HCT116 (cell line): Measurements from ENCODE around the gene TTC33.

ENCODE experiments used
- CBX3 ChIP-seq: IDR thresholded peaks from 2 replicates; pipeline ENCODE4 v1.6.1; 2012; ENCODE audit warnings: low read depth
- CEBPB ChIP-seq: IDR thresholded peaks from 2 replicates; pipeline ENCODE4 v1.6.1; 2012; ENCODE audit warnings: low read depth
- EZH2 ChIP-seq: fragments of 200-600 bp; sonication (generic); IDR thresholded peaks from 2 replicates; pipeline ENCODE4 v1.6.1; 2017; ENCODE audit warnings: antibody characterized with exemption, mixed run types
- EZH2phosphoT487 ChIP-seq: fragments of 200-600 bp; IDR thresholded peaks from 2 replicates; pipeline ENCODE4 v1.6.1; 2018; ENCODE audit warnings: antibody characterized with exemption, borderline replicate concordance
- FOSL1 ChIP-seq: IDR thresholded peaks from 2 replicates; pipeline ENCODE4 v1.6.1; 2012; ENCODE audit warnings: low read depth
- POLR2A ChIP-seq: IDR thresholded peaks from 2 replicates; pipeline ENCODE4 v1.7.0; 2011; ENCODE audit warnings: borderline replicate concordance; ENCODE audit not compliant: insufficient read depth, insufficient read length; ENCODE audit errors: extremely low read depth
- POLR2AphosphoS5 ChIP-seq: IDR thresholded peaks from 2 replicates; pipeline ENCODE4 v1.6.1; 2011; ENCODE audit warnings: mild to moderate bottlenecking, low read depth, low read length, moderate library complexity
- TCF7L2 ChIP-seq: IDR thresholded peaks from 2 replicates; pipeline ENCODE4 v1.7.0; 2011; ENCODE audit warnings: borderline replicate concordance, inconsistent platforms; ENCODE audit not compliant: insufficient read depth, insufficient read length; ENCODE audit errors: extremely low read depth
- YY1 ChIP-seq: IDR thresholded peaks from 2 replicates; pipeline ENCODE4 v1.6.1; 2011; ENCODE audit warnings: low read length, low read depth, moderate library complexity, mild to moderate bottlenecking; ENCODE audit not compliant: insufficient replicate concordance; ENCODE audit errors: extremely low read depth
- TF ChIP-seq, protein P1 (sequence below), 3 experiments: fragments of 200-600 bp in 1 of 3; sonication (generic) in 1 of 3; IDR thresholded peaks in 2 of 3; conservative IDR thresholded peaks in 1 of 3; 2 replicates each; pipeline ENCODE4 v1.5.1; 2012 to 2017; ENCODE audit warnings: low read depth in 2 of 3, low read length in 2 of 3, antibody characterized with exemption in 1 of 3, borderline replicate concordance in 1 of 3, control low read depth in 1 of 3, mild to moderate bottlenecking in 1 of 3, mixed read lengths in 1 of 3, mixed run types in 1 of 3, moderate library complexity in 1 of 3; ENCODE audit not compliant: insufficient read depth in 1 of 3
- TF ChIP-seq, protein P2 (sequence below): IDR thresholded peaks from 2 replicates; pipeline ENCODE4 v1.6.1; 2012
- TF ChIP-seq, protein P3 (sequence below): IDR thresholded peaks from 2 replicates; pipeline ENCODE4 v1.6.1; 2012
- TF ChIP-seq, protein P4 (sequence below): IDR thresholded peaks from 2 replicates; pipeline ENCODE4 v1.6.1; 2012; ENCODE audit warnings: low read depth

DNA sequence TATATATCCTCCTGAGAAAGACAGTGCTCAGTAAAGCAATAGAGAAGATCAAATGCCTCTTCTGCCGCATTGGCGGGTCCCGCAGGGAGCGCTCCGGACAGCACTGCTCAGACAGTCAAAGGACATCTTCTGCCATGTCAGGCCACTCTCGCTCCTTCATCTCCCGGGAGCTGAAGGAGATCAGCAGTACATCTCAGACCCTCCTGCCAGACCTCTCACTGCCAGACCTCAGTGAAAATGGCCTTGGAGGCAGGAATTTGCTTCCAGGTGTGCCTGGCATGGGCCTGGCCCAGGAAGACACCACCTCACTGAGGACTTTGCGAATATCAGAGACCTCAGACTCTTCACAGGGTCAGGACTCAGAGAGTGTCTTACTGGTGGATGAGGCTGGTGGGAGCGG is 63.9 kb downstream of the TTC33 start:
- TF ChIP-seq, protein P1, sequence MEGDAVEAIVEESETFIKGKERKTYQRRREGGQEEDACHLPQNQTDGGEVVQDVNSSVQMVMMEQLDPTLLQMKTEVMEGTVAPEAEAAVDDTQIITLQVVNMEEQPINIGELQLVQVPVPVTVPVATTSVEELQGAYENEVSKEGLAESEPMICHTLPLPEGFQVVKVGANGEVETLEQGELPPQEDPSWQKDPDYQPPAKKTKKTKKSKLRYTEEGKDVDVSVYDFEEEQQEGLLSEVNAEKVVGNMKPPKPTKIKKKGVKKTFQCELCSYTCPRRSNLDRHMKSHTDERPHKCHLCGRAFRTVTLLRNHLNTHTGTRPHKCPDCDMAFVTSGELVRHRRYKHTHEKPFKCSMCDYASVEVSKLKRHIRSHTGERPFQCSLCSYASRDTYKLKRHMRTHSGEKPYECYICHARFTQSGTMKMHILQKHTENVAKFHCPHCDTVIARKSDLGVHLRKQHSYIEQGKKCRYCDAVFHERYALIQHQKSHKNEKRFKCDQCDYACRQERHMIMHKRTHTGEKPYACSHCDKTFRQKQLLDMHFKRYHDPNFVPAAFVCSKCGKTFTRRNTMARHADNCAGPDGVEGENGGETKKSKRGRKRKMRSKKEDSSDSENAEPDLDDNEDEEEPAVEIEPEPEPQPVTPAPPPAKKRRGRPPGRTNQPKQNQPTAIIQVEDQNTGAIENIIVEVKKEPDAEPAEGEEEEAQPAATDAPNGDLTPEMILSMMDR (IDR thresholded peaks at IDR 0.05 in 2 of 3, conservative IDR thresholded peaks at IDR 0.05 in 1 of 3; ENCODE audit: borderline replicate concordance in 1 of 3, insufficient read depth in 1 of 3, low read depth in 2 of 3, low read length in 2 of 3), result no peak
- TF ChIP-seq EZH2 (no peak), CEBPB (no peak), FOSL1 (no peak), POLR2A (no peak), EZH2phosphoT487 (no peak), YY1 (no peak), POLR2AphosphoS5 (no peak), CBX3 (no peak), TCF7L2 (no peak)
- TF ChIP-seq, protein P2, sequence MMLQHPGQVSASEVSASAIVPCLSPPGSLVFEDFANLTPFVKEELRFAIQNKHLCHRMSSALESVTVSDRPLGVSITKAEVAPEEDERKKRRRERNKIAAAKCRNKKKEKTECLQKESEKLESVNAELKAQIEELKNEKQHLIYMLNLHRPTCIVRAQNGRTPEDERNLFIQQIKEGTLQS, result no peak
- TF ChIP-seq, protein P3, sequence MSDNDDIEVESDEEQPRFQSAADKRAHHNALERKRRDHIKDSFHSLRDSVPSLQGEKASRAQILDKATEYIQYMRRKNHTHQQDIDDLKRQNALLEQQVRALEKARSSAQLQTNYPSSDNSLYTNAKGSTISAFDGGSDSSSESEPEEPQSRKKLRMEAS, result no peak
- TF ChIP-seq, protein P4, sequence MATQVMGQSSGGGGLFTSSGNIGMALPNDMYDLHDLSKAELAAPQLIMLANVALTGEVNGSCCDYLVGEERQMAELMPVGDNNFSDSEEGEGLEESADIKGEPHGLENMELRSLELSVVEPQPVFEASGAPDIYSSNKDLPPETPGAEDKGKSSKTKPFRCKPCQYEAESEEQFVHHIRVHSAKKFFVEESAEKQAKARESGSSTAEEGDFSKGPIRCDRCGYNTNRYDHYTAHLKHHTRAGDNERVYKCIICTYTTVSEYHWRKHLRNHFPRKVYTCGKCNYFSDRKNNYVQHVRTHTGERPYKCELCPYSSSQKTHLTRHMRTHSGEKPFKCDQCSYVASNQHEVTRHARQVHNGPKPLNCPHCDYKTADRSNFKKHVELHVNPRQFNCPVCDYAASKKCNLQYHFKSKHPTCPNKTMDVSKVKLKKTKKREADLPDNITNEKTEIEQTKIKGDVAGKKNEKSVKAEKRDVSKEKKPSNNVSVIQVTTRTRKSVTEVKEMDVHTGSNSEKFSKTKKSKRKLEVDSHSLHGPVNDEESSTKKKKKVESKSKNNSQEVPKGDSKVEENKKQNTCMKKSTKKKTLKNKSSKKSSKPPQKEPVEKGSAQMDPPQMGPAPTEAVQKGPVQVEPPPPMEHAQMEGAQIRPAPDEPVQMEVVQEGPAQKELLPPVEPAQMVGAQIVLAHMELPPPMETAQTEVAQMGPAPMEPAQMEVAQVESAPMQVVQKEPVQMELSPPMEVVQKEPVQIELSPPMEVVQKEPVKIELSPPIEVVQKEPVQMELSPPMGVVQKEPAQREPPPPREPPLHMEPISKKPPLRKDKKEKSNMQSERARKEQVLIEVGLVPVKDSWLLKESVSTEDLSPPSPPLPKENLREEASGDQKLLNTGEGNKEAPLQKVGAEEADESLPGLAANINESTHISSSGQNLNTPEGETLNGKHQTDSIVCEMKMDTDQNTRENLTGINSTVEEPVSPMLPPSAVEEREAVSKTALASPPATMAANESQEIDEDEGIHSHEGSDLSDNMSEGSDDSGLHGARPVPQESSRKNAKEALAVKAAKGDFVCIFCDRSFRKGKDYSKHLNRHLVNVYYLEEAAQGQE, result no peak
